IMR-90 (cell line): Measurements from ENCODE around the gene C19orf25. TPM values are rescaled to one million over a fixed set of nuclear protein-coding genes. Genes with fewer than 3 reads are reported as not detected.

Experiments
- ATAC-seq: fragments of 200-7000 bp; cut with Tn5 transposase; 2 replicates; pipeline ENCODE4 v1.9.1; 2020; ENCODE audit warnings: low read depth, mild to moderate bottlenecking, moderate library complexity
- BruUV-seq: library from RNA; stranded (reverse); fragments of 400-500 nt; replicated peaks from 2 replicates; lab custom pipeline; 2021; lab: Mats Ljungman, UMichigan
- CTCF ChIA-PET: fragments of 300-600 bp; formaldehyde crosslinking; extraction: SDS; loops from one replicate; lab custom pipeline; 2021; ENCODE audit warnings: antibody characterized with exemption; lab: Yijun Ruan, JAX
- POLR2A ChIA-PET: fragments of 300-600 bp; sonication (Branson Sonifier 250); formaldehyde crosslinking; loops from one replicate; lab custom pipeline; 2022; ENCODE audit warnings: antibody characterized with exemption; ENCODE audit not compliant: unreplicated experiment; lab: Charles Lee
- DNase-seq: peaks from one replicate; pipeline ENCODE4 v3.0.0; 2013
- H2AFZ ChIP-seq: replicated peaks from 2 replicates; pipeline ENCODE3; 2013; ENCODE audit warnings: low read length, mild to moderate bottlenecking; ENCODE audit not compliant: poor library complexity
- H2AK5ac ChIP-seq: 2 replicates; pipeline ENCODE4 v1.6.1; 2013; ENCODE audit warnings: low read depth, low read length, inconsistent platforms
- H2AK9ac ChIP-seq: replicated peaks from 2 replicates; pipeline ENCODE3; 2013; ENCODE audit warnings: mild to moderate bottlenecking, low read depth, low read length, moderate library complexity; ENCODE audit not compliant: poor library complexity
- H2BK120ac ChIP-seq: 2 replicates; pipeline ENCODE4 v1.6.1; 2013; ENCODE audit warnings: low read depth, low read length, inconsistent platforms
- H2BK15ac ChIP-seq: 3 replicates; pipeline ENCODE4 v1.6.1; 2013; ENCODE audit warnings: low read depth, low read length, inconsistent platforms
- H2BK20ac ChIP-seq: 2 replicates; pipeline ENCODE4 v1.6.1; 2013; ENCODE audit warnings: low read depth, mild to moderate bottlenecking, inconsistent platforms, low read length, moderate library complexity
- H2BK5ac ChIP-seq: 2 replicates; pipeline ENCODE4 v1.6.1; 2013; ENCODE audit warnings: mild to moderate bottlenecking, low read depth, low read length, inconsistent platforms; ENCODE audit not compliant: poor library complexity, severe bottlenecking
- H3K14ac ChIP-seq: replicated peaks from 2 replicates; pipeline ENCODE4 v1.6.1; 2013; ENCODE audit warnings: low read depth, low read length, inconsistent platforms
- H3K18ac ChIP-seq: 2 replicates; pipeline ENCODE4 v1.6.1; 2013; ENCODE audit warnings: low read depth, low read length, control low read depth
- H3K23ac ChIP-seq: 2 replicates; pipeline ENCODE4 v1.6.1; 2013; ENCODE audit warnings: low read depth, low read length, inconsistent platforms
- H3K27ac ChIP-seq: 2 replicates; pipeline ENCODE4 v1.5.1; 2013; ENCODE audit warnings: mild to moderate bottlenecking, control low read depth, low read length; ENCODE audit not compliant: insufficient read depth
- H3K27me3 ChIP-seq: 2 replicates; pipeline ENCODE4 v1.6.1; 2013; ENCODE audit warnings: low read length; ENCODE audit not compliant: control insufficient read depth, insufficient read depth
- H3K36me3 ChIP-seq: 2 replicates; pipeline ENCODE4 v1.6.1; 2013; ENCODE audit warnings: low read length, mixed read lengths; ENCODE audit not compliant: control insufficient read depth, insufficient read depth
- H3K4ac ChIP-seq: 2 replicates; pipeline ENCODE4 v1.6.1; 2013; ENCODE audit warnings: low read depth, low read length, inconsistent platforms
- H3K4me1 ChIP-seq: 2 replicates; pipeline ENCODE4 v1.6.1; 2013; ENCODE audit warnings: low read length, mixed read lengths; ENCODE audit not compliant: control insufficient read depth, insufficient read depth
- H3K4me2 ChIP-seq: 2 replicates; pipeline ENCODE4 v1.6.1; 2013; ENCODE audit warnings: low read depth, mild to moderate bottlenecking, control low read depth, low read length, moderate library complexity
- H3K4me3 ChIP-seq: 2 replicates; pipeline ENCODE4 v1.5.1; 2013; ENCODE audit warnings: low read depth, mild to moderate bottlenecking, control low read depth, low read length, moderate library complexity; ENCODE audit not compliant: insufficient read depth
- H3K56ac ChIP-seq: 2 replicates; pipeline ENCODE4 v1.6.1; 2013; ENCODE audit warnings: low read length, inconsistent platforms; ENCODE audit not compliant: insufficient read depth; ENCODE audit errors: extremely low read depth
- H3K79me1 ChIP-seq, 2 experiments: 2 replicates each; pipeline ENCODE4 v1.6.1; 2013; ENCODE audit warnings: low read length in 2 of 2, inconsistent platforms in 1 of 2, low read depth in 1 of 2
- H3K9ac ChIP-seq: 2 replicates; pipeline ENCODE4 v1.6.1; 2013; ENCODE audit warnings: low read depth, low read length, control low read depth
- H3K9me1 ChIP-seq: 2 replicates; pipeline ENCODE4 v1.6.1; 2013; ENCODE audit warnings: low read length, inconsistent platforms; ENCODE audit not compliant: insufficient read depth
- H3K9me3 ChIP-seq: 2 replicates; pipeline ENCODE4 v1.6.1; 2013; ENCODE audit warnings: low read length; ENCODE audit not compliant: control insufficient read depth, insufficient read depth
- H4K20me1 ChIP-seq: 2 replicates; pipeline ENCODE4 v1.6.1; 2013; ENCODE audit warnings: low read length, inconsistent platforms; ENCODE audit not compliant: insufficient read depth
- H4K5ac ChIP-seq: 2 replicates; pipeline ENCODE4 v1.6.1; 2013; ENCODE audit warnings: mild to moderate bottlenecking, low read depth, low read length, control low read depth
- H4K8ac ChIP-seq, 2 experiments: 2 replicates each; pipeline ENCODE4 v1.6.1; 2013; ENCODE audit warnings: low read depth in 2 of 2, low read length in 2 of 2, control low read depth in 1 of 2, inconsistent platforms in 1 of 2
- H4K91ac ChIP-seq: 2 replicates; pipeline ENCODE4 v1.6.1; 2013; ENCODE audit warnings: low read depth, low read length, inconsistent platforms; ENCODE audit not compliant: insufficient read depth
- CEBPB ChIP-seq: IDR thresholded peaks from 2 replicates; pipeline ENCODE4 v1.6.1; 2012; ENCODE audit warnings: low read depth, low read length, improper control_type of control experiment
- CHD1 ChIP-seq: IDR thresholded peaks from 2 replicates; pipeline ENCODE4 v1.6.1; 2012; ENCODE audit warnings: low read depth, low read length, improper control_type of control experiment
- CTCF ChIP-seq: conservative IDR thresholded peaks from 2 replicates; pipeline ENCODE4 v1.5.1; 2012; ENCODE audit warnings: mild to moderate bottlenecking, low read depth, low read length, improper control_type of control experiment
- ELK1 ChIP-seq: fragments of 150-350 bp; IDR thresholded peaks from 2 replicates; pipeline ENCODE4 v1.6.1; 2016; ENCODE audit warnings: low read depth, mild to moderate bottlenecking, low read length, moderate library complexity, borderline replicate concordance
- MAFK ChIP-seq: IDR thresholded peaks from 2 replicates; pipeline ENCODE4 v1.6.1; 2012; ENCODE audit warnings: low read depth, low read length, improper control_type of control experiment
- MAZ ChIP-seq: IDR thresholded peaks from 2 replicates; pipeline ENCODE4 v1.6.1; 2012; ENCODE audit warnings: low read depth, mild to moderate bottlenecking, low read length, improper control_type of control experiment, moderate library complexity, borderline replicate concordance
- MXI1 ChIP-seq: IDR thresholded peaks from 2 replicates; pipeline ENCODE4 v1.6.1; 2012; ENCODE audit warnings: low read depth, mild to moderate bottlenecking, low read length, moderate library complexity, borderline replicate concordance
- RAD21 ChIP-seq: IDR thresholded peaks from 2 replicates; pipeline ENCODE4 v1.6.1; 2012; ENCODE audit warnings: low read length, improper control_type of control experiment
- RCOR1 ChIP-seq: IDR thresholded peaks from 2 replicates; pipeline ENCODE4 v1.6.1; 2012; ENCODE audit warnings: mild to moderate bottlenecking, low read length, improper control_type of control experiment; ENCODE audit not compliant: insufficient replicate concordance
- RFX5 ChIP-seq: IDR thresholded peaks from 2 replicates; pipeline ENCODE4 v1.8.0; 2012; ENCODE audit warnings: low read depth, mild to moderate bottlenecking, low read length, moderate library complexity
- SMC3 ChIP-seq: fragments of 150-350 bp; IDR thresholded peaks from 2 replicates; pipeline ENCODE4 v1.6.1; 2016; ENCODE audit warnings: low read depth, mild to moderate bottlenecking, antibody characterized with exemption, low read length, moderate library complexity
- WGBS, 2 experiments: methylation state at CpG; one replicate each; pipeline versions ENCODE4 v1.1.5 to v1.1.7; 2013; ENCODE audit warnings: missing lambda C conversion rate in 2 of 2; ENCODE audit not compliant: insufficient read length in 1 of 2; ENCODE audit errors: extremely low coverage in 2 of 2; 5-methylcytosine and 5-hydroxymethylcytosine counted together
- dilution Hi-C: fragments of 300-500 bp; cut with HindIII; formaldehyde crosslinking; loops from one replicate; pipeline ENCODE4 v1.14.3; 2018; ENCODE audit warnings: low sequenced_read_pairs; ENCODE audit not compliant: unreplicated experiment
- in situ Hi-C: fragments of 300-500 bp; cut with MboI; formaldehyde crosslinking; loops from 3 replicates; pipeline ENCODE4 v1.14.3; 2019; ENCODE audit warnings: low sequenced_read_pairs, inconsistent platforms, mixed read lengths
- intact Hi-C: fragments of 100-400 bp; cut with micrococcal nuclease; formaldehyde crosslinking; loops from 2 replicates; pipeline ENCODE4 v1.10.0; 2022
- polyA plus RNA-seq, 3 experiments: library from polyadenylated mRNA; depleted of rRNA; stranded (reverse); fragments of >200 nt; gene quantifications; 2 replicates each; pipeline ENCODE4 v1.2.3, GENCODE V29; 2012; ENCODE audit warnings: low replicate concordance in 1 of 3
- total RNA-seq: library from RNA; depleted of rRNA; stranded (reverse); fragments of >200 nt; gene quantifications from 2 replicates; pipeline ENCODE4 v1.2.3, GENCODE V29; 2012

Gene C19orf25
- total and polyA plus RNA-seq, 2 of the 4 experiments (the other 2 are of a cell fraction), result 10.4 to 34.9 TPM

GRCh38 chr19:1473085-1473851, 5.7 kb downstream of the C19orf25 start (continued):
- no peak for TF ChIP-seq CEBPB

- dilution Hi-C loops, result no loop called here
- CTCF ChIA-PET, result interaction anchor here (0.6 kb wide), 2 partner anchors 18 to 981 kb away, joined by 4 read pairs; no protein-coding TSS in a partner anchor
- TF ChIP-seq SMC3 (no peak), CEBPB (no peak), CTCF (no peak), CHD1 (no peak), RFX5 (no peak), MXI1 (no peak), MAFK (no peak), ELK1 (no peak), RAD21 (no peak), MAZ (no peak), RCOR1 (no peak)
These were observed 6.6 kb downstream of the C19orf25 start for GRCh38 chr19:1472231-1473084.

More at GRCh38 chr19:1472231-1473084, 6.6 kb downstream of the C19orf25 start:
- POLR2A ChIA-PET, result interaction anchor here (0.5 to 0.6 kb wide), 2 partner anchors 118 to 164 kb away, joined by 3 to 8 read pairs; no protein-coding TSS in a partner anchor
- Histone ChIP-seq H2AK9ac (no peak overlapping the region), H3K36me3 (peaks cover 8% of the 10 kb centered on the region), H3K56ac (no peak overlapping the region), H2AK5ac (no peak overlapping the region), H3K9ac (no peak overlapping the region), H4K20me1 (peaks cover 78% of the 10 kb centered on the region), H3K4me1 (peaks cover 21% of the 10 kb centered on the region), H3K14ac (no peak overlapping the region), H2AFZ (no peak overlapping the region), H3K4me2 (no peak overlapping the region), H3K9me1 (0 out of 2 replicates have a peak, but pooled peaks cover 3% of the 10 kb centered on the region), H3K18ac (no peak overlapping the region), H4K8ac (no peak overlapping the region), H2BK120ac (no peak overlapping the region), H2BK15ac (no peak overlapping the region), H4K5ac (no peak overlapping the region), H2BK5ac (no peak overlapping the region), H3K4ac (no peak overlapping the region), H3K4me3 (no peak overlapping the region), H4K91ac (no peak overlapping the region), H3K23ac (no peak overlapping the region), H2BK20ac (no peak overlapping the region), H3K9me3 (no peaks in the 10 kb centered on the region; the same call in 1 of the 2 replicates), H3K27me3 (peaks cover 50% of the 10 kb centered on the region), H3K27ac (no peak overlapping the region), H3K79me1 (peaks cover 3 to 43% of the 10 kb centered on the region in 2 experiments)
- ATAC-seq (no peak), DNase-seq (no peak)
- in situ Hi-C loops, result no loop called here
- intact Hi-C loops, result no loop called here
- WGBS, 2 experiments, result 49% methylated on average over 8 of the region's 44 CpGs; no CpG with 5 or more reads in 1 of the 2 experiments
- BruUV-seq, result no TSS peak
